Measurements from ENCODE around the gene LPAR5. TPM values are rescaled to one million over a fixed set of nuclear protein-coding genes. Genes with fewer than 3 reads are reported as not detected.

The LPAR5 gene
- total RNA-seq, 1 experiment from 2014 or later, result not detected

- Histone ChIP-seq H3K4me1 (ENCODE audit: control insufficient read depth, insufficient read depth, low read length) (no peaks in the 10 kb centered on the region), H3K9me3 (ENCODE audit: control insufficient read depth, insufficient read depth, low read depth, low read length) (no peaks in the 10 kb centered on the region), H3K27me3 (ENCODE audit: control insufficient read depth, insufficient read depth, low read length) (no peaks in the 10 kb centered on the region), H3K27ac (ENCODE audit: low read length) (no peak overlapping the region), H3K4me3 (ENCODE audit: low read depth in 2 of 2, low read length in 2 of 2) (no peak overlapping the region), H3K36me3 (ENCODE audit: control insufficient read depth, insufficient read depth, low read length) (peaks cover 21% of the 10 kb centered on the region)
- ChIA-PET POLR2A (no interaction called here), CTCF (no interaction called here)
- intact Hi-C loops (cut with micrococcal nuclease; ENCODE audit: unreplicated experiment), result no loop called here
- no peak for DNase-seq (ENCODE audit: low read depth, low spot score)
- no peak for ATAC-seq
- in situ Hi-C loops (cut with HindIII; ENCODE audit: low pct_unique_long_range_greater_than_20kb, low sequenced_read_pairs), result no loop called here
- BruUV-seq (replicated peaks), result no TSS peak
- no peak for TF ChIP-seq SIN3A (IDR thresholded peaks at IDR 0.05; ENCODE audit: borderline replicate concordance, insufficient read depth, low read depth, low read length)
- TF ChIP-seq CTCF (IDR thresholded peaks at IDR 0.05), result no peak; the same call in 1 of the 2 replicates
- TF ChIP-seq TCF7L2 (IDR thresholded peaks at IDR 0.05; ENCODE audit: low read depth, low read length), result no peak
- no peak for TF ChIP-seq POLR2AphosphoS5 (IDR thresholded peaks at IDR 0.05; ENCODE audit: low read depth, low read length)
- TF ChIP-seq, protein P1, sequence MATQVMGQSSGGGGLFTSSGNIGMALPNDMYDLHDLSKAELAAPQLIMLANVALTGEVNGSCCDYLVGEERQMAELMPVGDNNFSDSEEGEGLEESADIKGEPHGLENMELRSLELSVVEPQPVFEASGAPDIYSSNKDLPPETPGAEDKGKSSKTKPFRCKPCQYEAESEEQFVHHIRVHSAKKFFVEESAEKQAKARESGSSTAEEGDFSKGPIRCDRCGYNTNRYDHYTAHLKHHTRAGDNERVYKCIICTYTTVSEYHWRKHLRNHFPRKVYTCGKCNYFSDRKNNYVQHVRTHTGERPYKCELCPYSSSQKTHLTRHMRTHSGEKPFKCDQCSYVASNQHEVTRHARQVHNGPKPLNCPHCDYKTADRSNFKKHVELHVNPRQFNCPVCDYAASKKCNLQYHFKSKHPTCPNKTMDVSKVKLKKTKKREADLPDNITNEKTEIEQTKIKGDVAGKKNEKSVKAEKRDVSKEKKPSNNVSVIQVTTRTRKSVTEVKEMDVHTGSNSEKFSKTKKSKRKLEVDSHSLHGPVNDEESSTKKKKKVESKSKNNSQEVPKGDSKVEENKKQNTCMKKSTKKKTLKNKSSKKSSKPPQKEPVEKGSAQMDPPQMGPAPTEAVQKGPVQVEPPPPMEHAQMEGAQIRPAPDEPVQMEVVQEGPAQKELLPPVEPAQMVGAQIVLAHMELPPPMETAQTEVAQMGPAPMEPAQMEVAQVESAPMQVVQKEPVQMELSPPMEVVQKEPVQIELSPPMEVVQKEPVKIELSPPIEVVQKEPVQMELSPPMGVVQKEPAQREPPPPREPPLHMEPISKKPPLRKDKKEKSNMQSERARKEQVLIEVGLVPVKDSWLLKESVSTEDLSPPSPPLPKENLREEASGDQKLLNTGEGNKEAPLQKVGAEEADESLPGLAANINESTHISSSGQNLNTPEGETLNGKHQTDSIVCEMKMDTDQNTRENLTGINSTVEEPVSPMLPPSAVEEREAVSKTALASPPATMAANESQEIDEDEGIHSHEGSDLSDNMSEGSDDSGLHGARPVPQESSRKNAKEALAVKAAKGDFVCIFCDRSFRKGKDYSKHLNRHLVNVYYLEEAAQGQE (IDR thresholded peaks at IDR 0.05; ENCODE audit: insufficient read depth in 1 of 2, low read depth in 2 of 2, low read length in 1 of 2), result no peak
These were observed 31.9 kb upstream of the LPAR5 start for GRCh38 chr12:6667559-6668210.

GRCh38 chr12:6666211-6666610 lies 30.5 kb upstream of the LPAR5 start:
- ChIA-PET POLR2A (no interaction called here), CTCF (no interaction called here)
- Histone ChIP-seq H3K27ac (ENCODE audit: low read length) (no peak overlapping the region), H3K4me3 (ENCODE audit: low read depth in 2 of 2, low read length in 2 of 2) (no peak overlapping the region), H3K4me1 (ENCODE audit: control insufficient read depth, insufficient read depth, low read length) (peaks cover 4% of the 10 kb centered on the region; the same call in 1 of the 2 replicates), H3K9me3 (ENCODE audit: control insufficient read depth, insufficient read depth, low read depth, low read length) (no peaks in the 10 kb centered on the region), H3K27me3 (ENCODE audit: control insufficient read depth, insufficient read depth, low read length) (no peaks in the 10 kb centered on the region), H3K36me3 (ENCODE audit: control insufficient read depth, insufficient read depth, low read length) (peaks cover 19% of the 10 kb centered on the region)
- no TSS peak for BruUV-seq (replicated peaks)
- ATAC-seq (no peak), DNase-seq (ENCODE audit: low read depth, low spot score) (no peak)
- TF ChIP-seq TCF7L2 (IDR thresholded peaks at IDR 0.05; ENCODE audit: low read depth, low read length), result no peak
- no peak for TF ChIP-seq SIN3A (IDR thresholded peaks at IDR 0.05; ENCODE audit: borderline replicate concordance, insufficient read depth, low read depth, low read length)
- TF ChIP-seq POLR2AphosphoS5 (IDR thresholded peaks at IDR 0.05; ENCODE audit: low read depth, low read length), result no peak
- TF ChIP-seq CTCF (IDR thresholded peaks at IDR 0.05), result no peak
- TF ChIP-seq, protein P1 (IDR thresholded peaks at IDR 0.05; ENCODE audit: insufficient read depth in 1 of 2, low read depth in 2 of 2, low read length in 1 of 2), result no peak
- intact Hi-C loops (cut with micrococcal nuclease; ENCODE audit: unreplicated experiment) (no loop called here), in situ Hi-C loops (cut with HindIII; ENCODE audit: low pct_unique_long_range_greater_than_20kb, low sequenced_read_pairs) (no loop called here)
